Adrenal gland (tissue), 5 donors: ENCODE measurements around the gene AKAP13.

Source experiments
- CTCF ChIP-seq, 6 experiments: fragments of 450-650 bp in 4 of 6; fragments of 200-600 bp in 2 of 6; sonication (generic) in 1 of 6; IDR thresholded peaks; 1 replicate in 5 of 6; 2 replicates in 1 of 6; pipeline versions ENCODE4 v1.5.1 to v1.8.0; 2016 to 2021; ENCODE audit warnings: antibody characterized with exemption in 6 of 6, mild to moderate bottlenecking in 2 of 6, moderate library complexity in 1 of 6
- POLR2A ChIP-seq, 2 donors: fragments of 450-650 bp; IDR thresholded peaks; one replicate each; pipeline ENCODE4 v1.6.1; 2017; ENCODE audit warnings: antibody characterized with exemption in 2 of 2, mild to moderate bottlenecking in 2 of 2, moderate library complexity in 1 of 2
- donor health status: DM: no; HTN: no; CAD: no.

- no peak for TF ChIP-seq POLR2A (IDR thresholded peaks at IDR 0.05)
- TF ChIP-seq CTCF (IDR thresholded peaks at IDR 0.05), result no peak
Observed at GRCh38 chr15:85570336-85570735, 189.9 kb downstream of the AKAP13 start.
